ENCODE data around the gene CHST9.

- TF ChIP-seq CTCF (IDR thresholded peaks at IDR 0.05) (no peak), POLR2A (IDR thresholded peaks at IDR 0.05) (no peak)
These were observed 219.9 kb downstream of the CHST9 start for GRCh38 chr18:26965206-26965605.
